Measurements from ENCODE around the gene BOK. TPM values are rescaled to one million over a fixed set of nuclear protein-coding genes. Genes with fewer than 3 reads are reported as not detected.
"Not testable (repeated sequence)": the region's sequence is repeated elsewhere in the genome, so short reads cannot be mapped to it uniquely, and the experiment has no call there.

BOK gene, protein sequence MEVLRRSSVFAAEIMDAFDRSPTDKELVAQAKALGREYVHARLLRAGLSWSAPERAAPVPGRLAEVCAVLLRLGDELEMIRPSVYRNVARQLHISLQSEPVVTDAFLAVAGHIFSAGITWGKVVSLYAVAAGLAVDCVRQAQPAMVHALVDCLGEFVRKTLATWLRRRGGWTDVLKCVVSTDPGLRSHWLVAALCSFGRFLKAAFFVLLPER
- not detected for total RNA-seq

GRCh38 chr2:241558532-241559322 is at the start of gene BOK:
TSS of gene BOK (plus strand) at chr2:241558745. CDS start at chr2:241559484, 739 bp downstream.
- no peak for DNase-seq

DNA sequence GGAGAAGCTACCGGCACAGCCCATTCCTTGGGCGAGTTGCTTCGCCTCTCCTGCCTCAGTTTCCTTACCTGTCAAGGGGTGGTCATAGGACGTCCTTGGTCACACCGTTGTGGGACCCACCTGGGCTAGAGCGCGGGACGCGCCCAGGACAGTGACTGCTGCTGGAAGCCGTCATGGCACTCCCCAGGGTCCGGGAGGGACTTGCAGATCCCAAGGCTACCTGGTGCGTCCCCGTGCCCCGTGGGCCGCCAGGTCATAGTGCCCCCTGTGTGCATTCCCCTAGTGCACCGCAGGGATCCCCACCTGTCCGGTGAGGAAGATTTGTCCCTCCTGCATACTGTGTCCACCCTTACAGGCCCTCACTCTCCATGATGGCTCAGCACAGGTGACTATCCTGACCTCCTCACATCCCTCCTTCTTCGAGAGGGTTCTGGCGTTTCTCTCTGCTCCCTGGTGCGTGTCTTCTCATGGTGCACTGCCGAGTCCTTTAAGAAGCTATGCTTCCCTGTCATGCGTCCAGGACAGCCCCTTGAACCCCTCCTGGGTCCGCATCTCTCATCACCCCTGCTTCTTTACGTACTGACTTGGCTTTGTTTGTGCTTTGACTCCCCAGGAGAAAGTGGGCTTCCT is 49.3 kb upstream of the BOK start:
- no peak for DNase-seq

GRCh38 chr2:241511091-241511741 is 47.3 kb upstream of the BOK start:
- DNase-seq: no peak

DNA sequence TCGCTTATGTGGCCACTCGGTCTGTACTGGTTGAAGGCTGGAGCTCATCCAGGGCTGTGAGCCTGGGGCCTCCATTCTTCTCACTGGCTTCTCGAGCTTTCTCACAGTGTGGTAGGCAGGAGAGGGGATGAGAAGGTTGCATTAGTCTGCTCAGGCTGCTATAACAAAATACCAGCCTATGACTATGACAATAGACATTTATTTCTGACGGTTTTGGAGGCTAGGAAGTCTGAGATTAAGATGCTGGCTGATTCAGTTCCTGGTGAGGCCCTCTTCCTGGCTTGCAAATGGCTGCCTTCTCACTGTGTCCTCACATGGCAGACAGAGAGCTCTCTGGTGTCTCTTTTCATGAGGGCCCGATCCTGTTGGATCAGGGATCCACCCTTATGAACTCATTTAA is 44.0 kb upstream of the BOK start:
- no peak for DNase-seq

GRCh38 chr2:241514986-241515737 is 43.4 kb upstream of the BOK start:
- DNase-seq: no peak

DNA sequence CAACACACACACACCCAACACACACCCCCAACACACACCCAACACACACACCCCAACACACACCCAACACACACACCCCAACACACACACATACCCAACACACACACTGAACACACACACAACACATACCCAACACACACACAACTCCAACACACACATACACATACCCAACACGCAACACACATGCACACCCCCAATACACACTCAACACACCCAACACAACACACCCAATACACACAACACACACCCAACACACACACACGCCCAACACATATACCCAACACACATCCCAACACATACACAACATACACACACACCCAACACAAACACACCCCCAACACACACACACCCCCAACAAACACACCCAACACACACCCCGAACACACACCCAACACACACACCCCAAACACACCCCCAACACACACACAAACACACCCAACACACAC is 42.0 kb upstream of the BOK start:
- DNase-seq: no peak

GRCh38 chr2:241517297-241517696 is 41.2 kb upstream of the BOK start:
- no peak for DNase-seq

DNA sequence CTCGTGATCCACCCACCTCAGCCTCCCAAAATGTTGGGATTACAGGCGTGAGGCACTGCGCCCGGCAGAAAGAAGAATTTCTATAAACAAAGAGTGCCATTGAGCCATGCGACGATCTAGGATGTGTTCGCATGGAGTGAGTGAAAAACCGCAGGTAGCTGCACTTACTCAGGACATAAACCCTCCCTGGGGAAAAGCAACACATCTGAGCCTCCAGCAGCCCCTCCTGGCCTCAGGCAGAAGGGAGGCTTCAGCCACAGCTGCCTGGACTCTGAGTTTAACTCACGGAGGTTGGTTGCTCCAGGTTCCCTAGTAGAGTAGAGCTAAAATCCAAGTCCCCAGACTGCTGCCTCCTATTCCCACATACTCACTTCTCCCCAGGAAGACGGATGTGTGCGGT is 38.9 kb upstream of the BOK start:
- DNase-seq: no peak

DNA sequence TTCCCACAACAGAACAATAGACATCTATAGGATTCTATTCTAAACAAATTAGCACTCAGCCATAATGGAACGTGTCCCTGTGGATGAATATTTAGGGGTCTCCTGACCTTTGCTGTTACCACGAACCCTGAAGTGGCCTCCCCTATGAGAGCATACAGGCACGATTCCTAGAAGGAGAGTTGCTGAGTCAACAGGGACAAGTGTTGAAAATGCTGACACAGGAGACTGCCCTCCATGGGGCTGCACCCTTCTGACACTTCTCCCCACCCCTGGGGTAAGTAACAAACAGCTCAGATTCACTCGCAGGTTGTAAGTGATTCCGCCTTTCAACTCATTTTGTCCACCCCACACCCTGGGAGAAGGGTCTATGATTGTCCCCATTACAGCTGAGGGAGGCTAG is 36.1 kb upstream of the BOK start:
- DNase-seq: no peak

- not testable (repeated sequence) for DNase-seq
Observed at GRCh38 chr2:241525818-241526780, 32.4 kb upstream of the BOK start.

GRCh38 chr2:241530571-241530970 is 28.0 kb upstream of the BOK start:
- DNase-seq: no peak

GRCh38 chr2:241531161-241531722 is 27.3 kb upstream of the BOK start:
- no peak for DNase-seq

GRCh38 chr2:241532168-241532567 is 26.4 kb upstream of the BOK start:
- no peak for DNase-seq

- DNase-seq: no peak
Observed at GRCh38 chr2:241532733-241533601, 25.6 kb upstream of the BOK start.

DNA sequence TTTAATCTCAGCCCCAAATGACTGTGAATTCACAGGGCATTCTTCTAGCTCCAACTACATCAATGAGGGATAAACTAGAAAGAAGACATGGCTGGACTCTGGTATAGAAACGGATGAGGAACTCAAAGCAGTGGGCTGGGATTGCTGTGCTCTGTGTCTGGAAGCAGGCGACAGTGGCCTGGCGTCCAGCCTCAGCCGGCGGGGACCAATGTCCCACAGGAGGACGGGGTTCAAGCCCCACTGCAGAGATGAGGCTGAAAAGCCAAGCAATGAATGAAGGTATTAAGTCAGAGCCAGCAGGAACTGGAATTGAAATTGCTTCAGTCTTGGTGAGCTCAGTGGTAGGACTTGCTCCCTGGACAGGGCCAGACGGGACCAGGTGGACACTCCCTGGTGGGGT is 24.3 kb upstream of the BOK start:
- no peak for DNase-seq

- DNase-seq: no peak
Observed at GRCh38 chr2:241534701-241535375, 23.7 kb upstream of the BOK start.

DNA sequence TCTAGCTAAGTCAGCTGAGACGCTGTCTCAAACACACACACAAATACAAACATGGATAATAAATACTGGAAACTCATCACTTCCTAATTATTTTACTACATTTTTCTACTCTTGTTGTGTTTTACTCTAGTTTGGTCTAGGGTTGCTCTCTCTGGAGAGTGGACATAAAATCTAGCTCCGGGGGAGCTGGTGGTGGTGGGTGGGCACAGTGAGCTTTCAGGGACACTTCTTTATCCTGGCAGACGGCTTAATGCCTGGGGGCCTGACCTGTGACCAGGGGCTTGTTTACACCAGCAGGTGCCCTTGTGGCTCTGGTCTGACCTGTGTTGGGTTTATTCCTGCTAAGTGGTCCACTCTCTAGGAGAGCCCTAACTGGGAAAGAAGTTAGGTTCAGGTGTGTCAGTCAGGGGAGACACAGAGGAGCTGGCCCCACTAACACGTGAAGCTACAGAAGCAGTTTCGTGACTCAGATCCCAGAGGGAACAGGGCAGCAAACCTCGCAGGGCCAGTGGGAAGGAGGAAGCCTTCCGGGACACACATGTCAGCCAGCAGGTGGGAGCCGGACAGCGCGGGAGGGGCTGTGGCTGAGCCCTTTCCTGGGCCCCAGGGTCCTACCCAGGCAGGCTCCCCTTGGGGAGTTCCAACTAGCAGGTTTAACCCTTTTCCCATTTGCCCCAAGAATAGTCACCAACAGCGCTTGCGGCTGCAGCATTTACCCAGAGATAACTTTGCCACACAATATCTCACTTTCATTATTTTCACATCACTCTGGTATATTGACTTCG is 22.5 kb upstream of the BOK start:
- DNase-seq: no peak

DNA sequence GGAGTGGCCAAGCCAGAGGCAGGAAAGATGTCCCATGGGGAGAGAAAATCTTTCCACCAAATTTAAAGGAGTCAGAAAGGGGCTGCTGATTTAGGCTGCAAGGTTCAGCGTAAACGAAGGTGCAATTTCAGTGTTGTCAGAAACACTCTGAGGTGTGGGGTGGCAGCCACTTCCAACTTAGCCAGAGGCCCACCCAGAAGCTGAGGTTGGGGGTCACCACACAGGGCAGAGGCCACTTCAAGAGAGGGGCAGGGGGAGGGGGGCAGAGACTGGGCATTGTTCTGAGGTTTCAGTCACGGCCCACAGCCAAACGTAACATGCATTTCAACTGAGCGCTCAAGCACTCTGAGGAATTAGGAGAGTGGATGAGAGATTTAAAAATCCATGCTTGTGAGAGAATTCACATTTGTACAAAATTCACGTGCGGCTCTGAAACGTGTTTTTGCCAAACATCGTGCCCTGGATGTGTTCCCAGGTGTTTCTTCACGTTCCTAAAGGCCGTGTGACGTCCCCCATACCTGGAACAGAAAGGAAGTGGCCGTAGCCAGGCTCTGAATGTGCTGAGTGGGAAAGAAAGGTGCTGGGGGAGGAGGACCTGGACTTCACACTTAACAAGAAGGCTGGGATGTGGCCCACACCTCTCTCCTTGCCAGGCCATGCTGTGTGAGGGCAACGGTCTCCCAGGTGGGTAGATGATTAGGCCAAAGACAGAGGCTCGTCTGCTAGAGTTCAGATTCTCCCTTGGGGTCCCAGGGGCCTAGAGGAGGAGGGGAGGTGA is 19.5 kb upstream of the BOK start:
- DNase-seq: no peak

Measured in effector CD4-positive, alpha-beta T cell (primary cell).